OCI-LY7 (cell line): ENCODE data around the gene RAX2.

Source experiments
- EZH2phosphoT487 ChIP-seq: fragments of 200-600 bp; sonication (generic); IDR thresholded peaks from 2 replicates; pipeline ENCODE4 v1.6.1; 2018; ENCODE audit warnings: low read depth, borderline replicate concordance, mild to moderate bottlenecking, mixed run types, antibody characterized with exemption, low read length, moderate library complexity, mixed read lengths
- TF ChIP-seq, protein P1 (sequence below): fragments of 200-600 bp; sonication (generic); conservative IDR thresholded peaks from 2 replicates; pipeline ENCODE4 v1.5.1; 2014; ENCODE audit warnings: mild to moderate bottlenecking, antibody characterized with exemption, low read length, moderate library complexity, mixed read lengths

- TF ChIP-seq, protein P1, sequence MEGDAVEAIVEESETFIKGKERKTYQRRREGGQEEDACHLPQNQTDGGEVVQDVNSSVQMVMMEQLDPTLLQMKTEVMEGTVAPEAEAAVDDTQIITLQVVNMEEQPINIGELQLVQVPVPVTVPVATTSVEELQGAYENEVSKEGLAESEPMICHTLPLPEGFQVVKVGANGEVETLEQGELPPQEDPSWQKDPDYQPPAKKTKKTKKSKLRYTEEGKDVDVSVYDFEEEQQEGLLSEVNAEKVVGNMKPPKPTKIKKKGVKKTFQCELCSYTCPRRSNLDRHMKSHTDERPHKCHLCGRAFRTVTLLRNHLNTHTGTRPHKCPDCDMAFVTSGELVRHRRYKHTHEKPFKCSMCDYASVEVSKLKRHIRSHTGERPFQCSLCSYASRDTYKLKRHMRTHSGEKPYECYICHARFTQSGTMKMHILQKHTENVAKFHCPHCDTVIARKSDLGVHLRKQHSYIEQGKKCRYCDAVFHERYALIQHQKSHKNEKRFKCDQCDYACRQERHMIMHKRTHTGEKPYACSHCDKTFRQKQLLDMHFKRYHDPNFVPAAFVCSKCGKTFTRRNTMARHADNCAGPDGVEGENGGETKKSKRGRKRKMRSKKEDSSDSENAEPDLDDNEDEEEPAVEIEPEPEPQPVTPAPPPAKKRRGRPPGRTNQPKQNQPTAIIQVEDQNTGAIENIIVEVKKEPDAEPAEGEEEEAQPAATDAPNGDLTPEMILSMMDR = no peak
- TF ChIP-seq EZH2phosphoT487 = no peak
Observed at GRCh38 chr19:3750211-3750610, 21.8 kb downstream of the RAX2 start.
